Body of pancreas (tissue), 4 donors: ENCODE data around the gene ADAMTS2.

Experiments
- CTCF ChIP-seq, 7 experiments: fragments of 450-650 bp in 4 of 7; fragments of 200-600 bp in 3 of 7; sonication (generic) in 3 of 7; IDR thresholded peaks; one replicate each; pipeline ENCODE4 v1.5.1; 2016 to 2019; ENCODE audit warnings: antibody characterized with exemption in 7 of 7
- POLR2A ChIP-seq, 3 donors: fragments of 450-650 bp; IDR thresholded peaks; one replicate each; pipeline ENCODE4 v1.6.1; 2016; ENCODE audit warnings: antibody characterized with exemption in 3 of 3, mild to moderate bottlenecking in 2 of 3

GRCh38 chr5:179347581-179347980 is 2.3 kb upstream of the ADAMTS2 start:
- no peak for TF ChIP-seq POLR2A (IDR thresholded peaks at IDR 0.05)
- no peak for TF ChIP-seq CTCF (IDR thresholded peaks at IDR 0.05)
